Measurements from ENCODE around the gene SLC47A1.
A peak's percentile ranks its signal among the peaks of the same experiment; 100 is the strongest.
"Not testable (repeated sequence)": the region's sequence is repeated elsewhere in the genome, so short reads cannot be mapped to it uniquely, and the experiment has no call there.

Gene SLC47A1

DNA sequence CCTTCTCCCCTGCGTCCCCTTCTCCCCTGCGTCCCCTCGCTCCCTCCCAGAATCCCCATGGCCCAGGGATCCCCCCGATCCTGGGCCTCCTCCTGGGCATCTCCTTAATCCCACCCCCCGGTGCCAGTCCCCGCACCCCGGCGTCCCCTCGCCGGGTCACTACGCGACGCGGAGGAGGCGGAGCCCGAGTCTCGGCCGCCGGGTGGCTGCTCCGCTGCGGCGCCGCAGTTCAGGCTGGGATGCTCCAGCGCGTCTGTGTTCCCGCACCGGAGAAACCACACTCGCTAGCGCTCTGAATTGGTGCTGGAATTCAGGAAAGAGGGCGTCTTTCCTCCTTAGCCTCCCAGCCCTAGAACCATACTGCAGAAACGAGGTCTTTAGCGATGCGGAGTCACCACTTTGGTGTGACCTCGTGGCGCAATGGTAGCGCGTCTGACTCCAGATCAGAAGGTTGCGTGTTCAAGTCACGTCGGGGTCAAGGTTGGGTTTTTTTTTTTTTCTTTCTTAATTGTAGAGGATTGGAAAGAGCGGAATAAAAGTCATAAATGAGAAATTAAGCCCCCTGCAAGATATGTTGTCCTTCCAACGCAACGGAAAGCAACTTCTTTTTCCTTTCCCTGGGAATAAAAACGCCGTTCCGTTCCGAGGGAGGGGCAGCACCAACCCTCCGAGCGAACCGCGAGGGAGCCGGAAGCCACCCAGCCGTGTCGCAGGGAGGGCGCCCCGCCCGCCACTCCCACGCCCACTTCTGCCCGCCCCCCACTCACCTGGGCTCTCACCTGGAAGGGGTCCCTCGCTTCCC lies 25.7 kb upstream of the SLC47A1 start:
- Histone ChIP-seq H3K4me3 (ENCODE audit: low read length) (peak overlapping the region; percentile 68), H3K27me3 (ENCODE audit: control insufficient read depth, insufficient read depth, low read length) (no peaks in the 10 kb centered on the region), H3K9me3 (ENCODE audit: control insufficient read depth, low read length) (no peaks in the 10 kb centered on the region), H3K9ac (ENCODE audit: low read length) (peak overlapping the region; percentile 72), H3K4me1 (ENCODE audit: control insufficient read depth, insufficient read depth, low read length) (no peaks in the 10 kb centered on the region), H3K36me3 (ENCODE audit: control insufficient read depth, insufficient read depth, low read length) (no peaks in the 10 kb centered on the region)

GRCh38 chr17:19508577-19508867 lies 25.1 kb upstream of the SLC47A1 start:
- no peaks in the 10 kb centered on the region for H3K27me3 ChIP-seq (ENCODE audit: control insufficient read depth, insufficient read depth, low read length)
- H3K9ac ChIP-seq (ENCODE audit: low read length), result peak overlapping the region; percentile 72
- no peaks in the 10 kb centered on the region for H3K4me1 ChIP-seq (ENCODE audit: control insufficient read depth, insufficient read depth, low read length)
- no peaks in the 10 kb centered on the region for H3K36me3 ChIP-seq (ENCODE audit: control insufficient read depth, insufficient read depth, low read length)
- H3K4me3 ChIP-seq (ENCODE audit: low read length), result peak overlapping the region; percentile 68
- no peaks in the 10 kb centered on the region for H3K9me3 ChIP-seq (ENCODE audit: control insufficient read depth, low read length)

GRCh38 chr17:19509281-19509852 lies 24.3 kb upstream of the SLC47A1 start:
- H3K9ac ChIP-seq (ENCODE audit: low read length); H3K4me3 ChIP-seq (ENCODE audit: low read length); H3K9me3 ChIP-seq (ENCODE audit: control insufficient read depth, low read length); H3K36me3 ChIP-seq (ENCODE audit: control insufficient read depth, insufficient read depth, low read length); H3K27me3 ChIP-seq (ENCODE audit: control insufficient read depth, insufficient read depth, low read length); H3K4me1 ChIP-seq (ENCODE audit: control insufficient read depth, insufficient read depth, low read length): not testable (repeated sequence)

DNA sequence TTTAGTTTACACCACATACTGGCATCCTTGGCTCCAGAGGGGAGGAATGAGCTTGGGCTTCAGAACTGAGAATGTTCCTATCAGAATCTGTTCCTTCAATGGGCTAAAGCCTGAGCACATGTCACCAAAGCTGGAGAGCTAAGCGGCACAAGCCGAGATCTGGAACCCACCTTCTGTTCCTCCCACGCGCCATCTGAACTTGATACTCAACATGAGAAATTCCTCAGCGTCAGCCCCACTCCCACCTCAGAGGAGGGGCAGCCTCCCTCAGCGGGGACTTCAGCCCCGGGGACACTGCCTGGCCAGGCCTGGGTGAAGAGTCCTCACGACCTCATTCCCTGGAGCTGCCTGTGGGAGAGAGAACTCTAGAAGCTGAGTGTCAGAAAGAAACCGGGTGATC lies 22.8 kb upstream of the SLC47A1 start:
- H3K4me3 ChIP-seq (ENCODE audit: low read length), result no peak overlapping the region
- no peak overlapping the region for H3K9ac ChIP-seq (ENCODE audit: low read length)
- H3K36me3 ChIP-seq (ENCODE audit: control insufficient read depth, insufficient read depth, low read length), result no peaks in the 10 kb centered on the region
- no peaks in the 10 kb centered on the region for H3K9me3 ChIP-seq (ENCODE audit: control insufficient read depth, low read length)
- no peaks in the 10 kb centered on the region for H3K27me3 ChIP-seq (ENCODE audit: control insufficient read depth, insufficient read depth, low read length)
- H3K4me1 ChIP-seq (ENCODE audit: control insufficient read depth, insufficient read depth, low read length), result no peaks in the 10 kb centered on the region

- H3K9ac ChIP-seq (ENCODE audit: low read length), result no peak overlapping the region
- no peaks in the 10 kb centered on the region for H3K27me3 ChIP-seq (ENCODE audit: control insufficient read depth, insufficient read depth, low read length)
- H3K4me3 ChIP-seq (ENCODE audit: low read length), result no peak overlapping the region
- H3K9me3 ChIP-seq (ENCODE audit: control insufficient read depth, low read length), result no peaks in the 10 kb centered on the region
- H3K36me3 ChIP-seq (ENCODE audit: control insufficient read depth, insufficient read depth, low read length), result no peaks in the 10 kb centered on the region
- H3K4me1 ChIP-seq (ENCODE audit: control insufficient read depth, insufficient read depth, low read length), result no peaks in the 10 kb centered on the region
Measured at GRCh38 chr17:19513897-19514488, 19.7 kb upstream of the SLC47A1 start.

- Histone ChIP-seq H3K9me3 (ENCODE audit: control insufficient read depth, low read length) (no peaks in the 10 kb centered on the region), H3K4me1 (ENCODE audit: control insufficient read depth, insufficient read depth, low read length) (no peaks in the 10 kb centered on the region), H3K9ac (ENCODE audit: low read length) (no peak overlapping the region), H3K4me3 (ENCODE audit: low read length) (no peak overlapping the region), H3K36me3 (ENCODE audit: control insufficient read depth, insufficient read depth, low read length) (no peaks in the 10 kb centered on the region), H3K27me3 (ENCODE audit: control insufficient read depth, insufficient read depth, low read length) (no peaks in the 10 kb centered on the region)
Measured at GRCh38 chr17:19517699-19518098, 16.0 kb upstream of the SLC47A1 start.

DNA sequence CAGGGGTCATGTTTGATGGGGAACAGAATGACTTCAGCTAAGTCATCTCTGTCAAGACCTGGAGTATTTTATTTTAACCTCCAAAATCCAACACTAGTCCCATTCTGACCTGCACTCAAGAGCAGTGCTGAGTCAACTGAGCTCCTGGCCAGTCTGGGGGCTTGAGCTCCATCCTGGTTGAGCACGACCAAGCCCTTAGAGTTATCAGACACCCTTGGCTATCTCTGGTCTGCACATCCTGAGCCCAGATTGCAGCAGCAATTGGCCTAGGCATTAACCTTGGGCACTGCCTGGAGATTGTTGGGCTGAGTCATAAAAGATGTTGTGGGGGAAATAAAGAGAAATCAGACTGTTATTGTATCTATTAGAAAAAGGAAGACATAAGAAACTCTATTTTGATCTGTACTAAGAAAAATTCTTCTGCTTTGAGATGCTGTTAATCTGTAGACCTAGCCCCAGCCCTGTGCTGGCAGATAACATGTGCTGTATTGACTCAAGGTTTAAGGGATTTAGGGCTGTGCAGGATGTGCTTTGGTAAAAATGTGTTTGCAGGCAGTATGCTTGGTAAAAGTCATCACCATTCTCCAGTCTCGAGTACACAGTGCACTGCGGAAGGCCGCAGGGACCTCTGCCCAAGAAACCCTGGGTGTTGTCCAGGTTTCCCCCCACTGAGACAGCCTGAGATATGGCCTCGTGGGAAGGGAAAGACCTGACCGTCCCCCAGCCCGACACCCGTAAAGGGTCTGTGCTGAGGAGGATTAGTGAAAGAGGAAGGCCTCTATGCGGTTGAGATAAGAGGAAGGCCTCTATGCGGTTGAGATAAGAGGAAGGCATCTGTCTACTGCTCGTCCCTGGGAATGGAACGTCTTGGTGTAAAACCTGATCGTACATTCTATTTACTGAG lies 14.0 kb upstream of the SLC47A1 start:
- not testable (repeated sequence) for H3K27me3 ChIP-seq (ENCODE audit: control insufficient read depth, insufficient read depth, low read length); H3K9me3 ChIP-seq (ENCODE audit: control insufficient read depth, low read length); H3K4me3 ChIP-seq (ENCODE audit: low read length); H3K36me3 ChIP-seq (ENCODE audit: control insufficient read depth, insufficient read depth, low read length); H3K4me1 ChIP-seq (ENCODE audit: control insufficient read depth, insufficient read depth, low read length); H3K9ac ChIP-seq (ENCODE audit: low read length)

DNA sequence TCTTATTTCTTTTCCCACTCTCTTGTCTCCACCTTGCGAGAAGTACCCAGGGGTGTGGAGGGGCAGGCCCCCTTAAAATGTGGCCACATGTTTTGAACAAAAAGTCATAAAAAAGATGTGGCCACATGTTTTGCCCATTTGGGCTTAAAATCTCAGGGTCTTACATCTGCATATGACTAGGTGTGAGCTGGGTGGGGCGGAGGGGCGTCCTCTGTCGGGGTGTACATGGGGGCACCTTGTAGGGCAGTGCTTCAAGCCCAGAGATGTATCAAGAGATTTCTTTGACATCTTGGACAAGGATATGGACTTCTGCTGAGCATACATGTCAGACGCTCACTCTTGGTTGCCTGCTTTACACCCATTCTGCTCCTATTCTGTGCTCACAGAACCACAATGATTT lies 13.0 kb upstream of the SLC47A1 start:
- Histone ChIP-seq H3K9ac (ENCODE audit: low read length) (no peak overlapping the region), H3K27me3 (ENCODE audit: control insufficient read depth, insufficient read depth, low read length) (no peaks in the 10 kb centered on the region), H3K4me1 (ENCODE audit: control insufficient read depth, insufficient read depth, low read length) (no peaks in the 10 kb centered on the region), H3K9me3 (ENCODE audit: control insufficient read depth, low read length) (no peaks in the 10 kb centered on the region), H3K4me3 (ENCODE audit: low read length) (no peak overlapping the region), H3K36me3 (ENCODE audit: control insufficient read depth, insufficient read depth, low read length) (no peaks in the 10 kb centered on the region)

- Histone ChIP-seq H3K27me3 (ENCODE audit: control insufficient read depth, insufficient read depth, low read length) (no peaks in the 10 kb centered on the region), H3K9ac (ENCODE audit: low read length) (no peak overlapping the region), H3K9me3 (ENCODE audit: control insufficient read depth, low read length) (no peaks in the 10 kb centered on the region), H3K4me1 (ENCODE audit: control insufficient read depth, insufficient read depth, low read length) (no peaks in the 10 kb centered on the region), H3K4me3 (ENCODE audit: low read length) (no peak overlapping the region), H3K36me3 (ENCODE audit: control insufficient read depth, insufficient read depth, low read length) (no peaks in the 10 kb centered on the region)
Measured at GRCh38 chr17:19523690-19524089, 10.0 kb upstream of the SLC47A1 start.

DNA sequence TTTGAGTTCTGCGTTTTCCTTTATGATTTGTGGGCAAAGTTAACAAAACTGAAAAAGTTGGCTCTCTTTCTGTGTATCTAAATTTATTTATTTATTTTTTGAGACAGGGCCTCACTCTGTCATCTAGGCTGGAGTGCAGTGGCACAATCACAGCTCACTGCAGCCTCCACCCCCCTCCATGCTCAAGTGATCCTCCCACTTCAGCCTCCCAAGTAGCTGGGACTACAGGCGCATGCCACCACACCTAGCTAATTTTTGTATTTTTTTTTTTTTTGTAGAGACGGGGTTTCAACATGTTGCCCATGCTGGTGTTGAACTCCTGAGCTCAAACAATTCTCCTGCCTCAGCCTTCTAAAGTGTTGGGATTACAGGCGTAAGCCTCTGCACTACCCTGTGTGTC lies 6.7 kb upstream of the SLC47A1 start:
- H3K27me3 ChIP-seq (ENCODE audit: control insufficient read depth, insufficient read depth, low read length); H3K9me3 ChIP-seq (ENCODE audit: control insufficient read depth, low read length); H3K4me3 ChIP-seq (ENCODE audit: low read length); H3K9ac ChIP-seq (ENCODE audit: low read length); H3K4me1 ChIP-seq (ENCODE audit: control insufficient read depth, insufficient read depth, low read length); H3K36me3 ChIP-seq (ENCODE audit: control insufficient read depth, insufficient read depth, low read length): not testable (repeated sequence)

- peaks cover 28% of the 10 kb centered on the region for H3K27me3 ChIP-seq (ENCODE audit: control insufficient read depth, insufficient read depth, low read length)
- peaks cover 5% of the 10 kb centered on the region for H3K4me1 ChIP-seq (ENCODE audit: control insufficient read depth, insufficient read depth, low read length)
- no peak overlapping the region for H3K9ac ChIP-seq (ENCODE audit: low read length)
- no peak overlapping the region for H3K4me3 ChIP-seq (ENCODE audit: low read length)
- H3K9me3 ChIP-seq (ENCODE audit: control insufficient read depth, low read length), result no peaks in the 10 kb centered on the region
- no peaks in the 10 kb centered on the region for H3K36me3 ChIP-seq (ENCODE audit: control insufficient read depth, insufficient read depth, low read length)
Measured at GRCh38 chr17:19531780-19532501, 1.7 kb upstream of the SLC47A1 start.

Data from mucosa of stomach (tissue), 1 donor.